ENCODE data around the gene MAOB. TPM values are rescaled to one million over a fixed set of nuclear protein-coding genes. Genes with fewer than 3 reads are reported as not detected.

MAOB gene
- total RNA-seq, 1 experiment from 2014 or later: not detected

DNA sequence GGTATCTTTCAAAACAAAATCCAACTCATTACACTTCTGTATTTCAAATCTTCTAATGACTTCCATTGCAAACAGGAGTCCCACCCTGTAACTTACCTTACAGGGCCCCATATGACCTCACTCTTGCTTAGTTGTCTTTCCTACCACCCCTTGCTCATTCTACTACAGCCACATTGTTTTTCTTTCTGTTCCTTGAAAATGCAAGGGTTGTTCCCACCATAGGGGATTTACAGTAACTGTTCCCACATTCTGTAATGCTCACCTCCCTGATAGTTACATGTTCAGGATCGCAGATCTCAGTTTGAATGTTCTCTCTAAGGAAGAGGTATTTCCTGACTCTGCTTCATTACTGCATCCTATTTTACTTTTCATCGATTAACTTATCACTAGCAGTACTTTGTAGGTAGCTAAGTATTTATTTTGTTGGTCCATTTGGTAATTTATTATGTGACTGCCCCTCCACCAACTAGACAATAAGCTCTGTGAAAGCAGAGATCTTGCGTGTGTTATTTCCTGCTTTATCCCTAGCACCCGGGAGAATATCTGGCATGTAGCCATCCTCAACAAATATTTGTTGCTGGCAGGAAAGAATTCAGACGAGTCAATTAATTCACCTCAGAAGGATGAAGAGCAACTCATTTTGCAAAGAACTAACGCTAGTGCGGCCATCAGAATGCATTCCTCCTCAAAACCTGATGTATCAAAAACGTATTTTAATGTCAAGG, 21.4 kb downstream of the MAOB start:
- DNase-seq (ENCODE audit: low read depth): peak; percentile 15

DNA sequence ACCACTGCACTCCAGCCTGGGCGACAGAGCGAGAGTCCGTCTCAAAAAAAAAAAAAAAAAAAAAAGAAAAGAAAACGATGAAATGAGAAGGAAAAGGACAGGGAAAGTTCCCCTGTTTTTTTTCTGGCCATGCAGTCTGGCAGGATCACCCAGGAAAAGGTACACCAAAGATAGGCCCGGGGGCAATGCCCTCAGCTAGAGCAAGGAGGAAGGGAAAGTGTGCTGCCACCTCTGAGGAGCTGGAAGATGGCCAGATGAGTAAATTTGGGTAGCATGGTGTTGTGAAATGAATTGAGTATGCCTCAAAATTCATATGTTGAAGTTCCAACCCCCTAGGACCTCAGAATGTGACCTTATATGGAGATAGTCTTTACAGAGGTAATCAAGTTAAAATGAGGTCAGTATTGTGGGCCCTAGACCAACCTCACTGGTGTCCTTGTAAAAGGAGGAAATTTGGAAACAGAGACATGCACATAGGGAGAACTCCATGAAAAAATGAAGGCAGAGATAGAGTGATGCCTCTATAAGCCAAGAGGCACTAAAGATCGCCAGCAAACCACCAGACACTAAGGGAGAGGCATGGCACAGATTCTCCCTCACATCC, 28.9 kb downstream of the MAOB start:
- DNase-seq (ENCODE audit: low read depth): no peak

DNA sequence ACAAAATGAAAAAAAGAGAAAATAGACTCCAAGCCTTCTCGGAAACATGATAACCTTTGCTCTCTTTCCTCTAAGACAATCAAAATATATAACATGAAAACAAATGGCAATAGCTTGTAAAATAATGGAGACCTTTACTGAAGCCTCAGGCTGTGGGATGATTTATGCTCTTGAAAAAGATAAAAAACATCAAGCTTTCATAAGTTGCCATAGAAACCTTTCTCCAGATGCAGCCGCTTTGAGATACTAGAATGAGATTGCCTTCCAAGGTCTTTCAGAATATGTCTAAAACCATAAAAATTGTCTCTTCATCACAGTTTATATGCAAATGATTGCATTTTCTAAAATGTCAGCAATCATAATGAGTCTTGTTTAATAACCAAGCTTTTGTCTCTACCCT, 31.6 kb downstream of the MAOB start:
- DNase-seq (ENCODE audit: low read depth): no peak

DNA sequence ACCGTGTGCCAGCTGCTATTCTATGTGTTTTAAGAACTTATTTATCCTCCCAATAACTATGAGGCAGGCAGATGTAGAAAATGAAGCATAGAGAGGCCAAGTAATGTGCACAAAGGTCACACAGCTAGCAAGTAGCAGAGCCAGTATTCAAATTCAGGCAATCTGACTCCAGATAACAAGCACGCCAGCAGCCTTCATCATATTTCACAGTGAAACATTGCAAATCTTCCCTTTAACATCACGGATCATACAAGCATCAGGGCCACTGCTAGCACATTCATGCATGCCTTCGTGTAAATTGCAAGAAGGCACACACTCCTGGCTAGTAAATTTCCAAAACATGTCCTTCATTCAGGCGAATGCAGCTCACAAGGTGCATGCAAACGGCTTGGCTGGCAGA, 33.1 kb downstream of the MAOB start:
- no peak for DNase-seq (ENCODE audit: low read depth)

- no peak for DNase-seq (ENCODE audit: low read depth)
Measured at GRCh38 chrX:43847352-43847751, 34.9 kb downstream of the MAOB start.

DNA sequence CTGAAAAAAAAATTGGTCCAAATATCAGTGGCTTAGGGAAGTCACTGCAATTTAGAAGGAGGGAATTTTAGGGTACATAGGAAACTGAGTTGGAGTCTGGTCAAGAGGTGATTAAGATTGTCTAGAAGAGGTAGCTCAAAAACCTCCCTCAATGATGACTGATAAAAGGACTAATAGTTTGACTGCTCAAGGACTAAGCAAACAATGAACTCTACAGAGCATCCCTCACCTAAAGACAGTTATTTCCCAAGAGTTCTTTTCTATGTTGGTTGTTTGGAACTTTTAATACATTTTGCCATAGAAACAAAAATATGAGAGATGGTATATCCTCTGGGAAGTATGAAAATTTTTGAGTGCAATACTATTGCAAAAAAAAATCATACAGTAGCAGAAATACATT, 35.7 kb downstream of the MAOB start:
- DNase-seq (ENCODE audit: low read depth): no peak

- DNase-seq (ENCODE audit: low read depth): no peak
Measured at GRCh38 chrX:43845776-43846175, 36.5 kb downstream of the MAOB start.

DNA sequence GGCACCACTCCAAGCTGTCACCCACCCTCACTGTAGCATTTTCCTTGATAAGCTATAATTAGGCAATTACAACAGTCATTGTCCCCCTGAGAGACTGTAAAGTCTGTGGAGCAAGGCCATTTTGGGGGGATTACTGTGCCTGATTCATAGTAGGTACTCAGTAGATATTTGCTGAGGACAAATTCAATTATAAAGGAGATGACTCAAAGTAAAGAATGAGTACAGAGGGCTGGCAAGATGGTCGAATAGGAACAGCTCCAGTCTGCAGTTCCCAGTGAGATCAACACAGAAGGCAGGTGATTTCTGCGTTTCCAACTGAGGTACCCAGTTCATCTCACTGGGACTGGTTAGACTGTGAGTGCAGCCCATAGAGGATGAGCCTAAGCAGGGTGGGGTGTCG, 42.0 kb downstream of the MAOB start:
- no peak for DNase-seq (ENCODE audit: low read depth)

DNA sequence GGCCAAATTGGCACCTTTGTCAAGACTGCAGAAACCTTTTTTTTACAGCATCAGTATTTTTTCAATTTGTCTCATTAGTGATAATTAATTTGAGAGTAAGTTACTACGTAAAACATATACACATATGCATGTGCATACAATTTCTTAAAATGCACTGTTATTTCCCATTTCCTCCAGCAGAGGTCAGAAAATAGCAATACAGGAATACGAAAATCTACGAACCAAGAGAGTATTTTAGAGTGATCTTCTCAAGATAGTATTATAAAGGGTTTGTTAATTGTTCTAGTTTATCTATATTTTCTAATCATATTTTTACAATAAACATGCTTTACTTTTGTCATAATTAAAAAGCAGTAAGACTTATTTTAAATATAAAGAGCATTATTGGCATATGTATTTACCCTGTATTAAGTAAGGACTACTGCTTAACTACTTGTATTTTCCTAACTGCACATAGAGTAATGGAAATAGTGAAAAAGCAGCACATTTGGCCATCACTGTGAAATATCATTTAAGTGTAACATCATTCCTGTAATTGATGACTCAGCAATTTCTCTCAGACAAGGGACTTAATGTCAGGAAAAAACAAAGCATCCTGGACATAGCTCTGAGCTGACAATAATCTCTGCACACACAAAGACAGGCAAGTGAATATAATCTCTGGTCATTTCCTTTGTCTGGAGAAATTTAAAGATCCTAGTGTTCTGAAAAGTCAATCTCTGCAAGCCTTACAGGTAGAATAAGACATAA, 45.6 kb downstream of the MAOB start:
- DNase-seq (ENCODE audit: low read depth): peak; percentile 24

DNA sequence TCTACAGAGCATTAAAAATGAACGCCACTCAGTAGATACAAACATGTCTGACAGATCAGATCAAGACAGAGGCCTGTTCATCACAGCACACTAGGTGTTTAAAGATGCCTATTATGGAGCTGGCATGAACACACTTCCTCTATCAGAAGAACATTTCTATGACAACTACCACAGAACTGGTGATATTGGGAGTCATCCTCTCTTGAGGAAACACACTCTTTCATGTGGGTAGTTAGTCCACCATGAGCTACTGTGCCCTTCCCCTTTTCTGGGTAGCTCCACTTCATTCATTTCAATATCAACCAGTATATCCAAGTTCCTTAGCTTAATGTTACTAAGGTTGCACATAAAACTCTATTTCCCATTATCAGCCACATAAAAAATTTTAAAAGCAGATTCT, 46.7 kb downstream of the MAOB start:
- DNase-seq (ENCODE audit: low read depth): no peak

- no peak for DNase-seq (ENCODE audit: low read depth)
Measured at GRCh38 chrX:43827791-43828190, 54.5 kb downstream of the MAOB start.

- peak; percentile 15 for DNase-seq (ENCODE audit: low read depth)
Measured at GRCh38 chrX:43822014-43822413, 60.2 kb downstream of the MAOB start.

GRCh38 chrX:43817444-43817843, 64.8 kb downstream of the MAOB start:
- DNase-seq (ENCODE audit: low read depth): no peak

DNA sequence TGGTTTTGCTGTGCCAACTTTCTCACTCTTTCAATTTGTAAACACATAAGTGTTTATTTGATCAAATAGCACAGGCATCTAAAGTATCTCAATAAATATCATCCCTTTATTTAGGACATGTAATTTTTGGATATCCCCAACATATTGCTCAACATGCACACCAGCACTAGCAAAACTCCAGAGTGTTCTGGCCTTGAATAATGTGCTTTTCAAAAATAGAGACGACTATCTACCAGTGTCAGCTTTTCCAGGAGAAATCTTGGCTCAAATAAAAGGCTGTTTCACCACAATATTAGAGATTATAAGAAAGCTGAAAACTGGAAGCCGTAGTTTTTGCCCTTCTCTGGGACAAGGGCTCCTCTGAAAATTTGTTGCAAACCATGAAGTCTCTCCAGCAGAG, 67.0 kb downstream of the MAOB start:
- no peak for DNase-seq (ENCODE audit: low read depth)

GRCh38 chrX:43813898-43814297, 68.4 kb downstream of the MAOB start:
- DNase-seq (ENCODE audit: low read depth): peak; percentile 8

DNA sequence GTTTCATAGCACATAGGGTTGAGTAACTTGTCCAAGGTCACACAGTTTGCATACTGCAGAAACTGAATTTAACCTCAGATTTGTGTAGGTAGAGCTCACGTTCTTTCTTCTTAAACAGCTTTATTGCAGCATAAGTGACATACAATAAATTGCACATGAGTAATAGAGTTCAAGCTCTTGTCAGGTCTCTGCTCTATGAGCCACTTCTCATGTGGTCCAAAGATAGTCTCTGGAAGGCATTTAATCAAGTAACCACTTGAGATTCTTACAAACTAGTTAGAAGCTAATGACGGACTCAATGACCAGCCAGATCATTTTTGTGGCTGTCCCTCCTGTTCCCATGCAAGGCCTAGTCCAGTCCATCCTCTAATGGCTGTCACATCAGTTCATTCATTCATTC, 68.9 kb downstream of the MAOB start:
- DNase-seq (ENCODE audit: low read depth): no peak

DNA sequence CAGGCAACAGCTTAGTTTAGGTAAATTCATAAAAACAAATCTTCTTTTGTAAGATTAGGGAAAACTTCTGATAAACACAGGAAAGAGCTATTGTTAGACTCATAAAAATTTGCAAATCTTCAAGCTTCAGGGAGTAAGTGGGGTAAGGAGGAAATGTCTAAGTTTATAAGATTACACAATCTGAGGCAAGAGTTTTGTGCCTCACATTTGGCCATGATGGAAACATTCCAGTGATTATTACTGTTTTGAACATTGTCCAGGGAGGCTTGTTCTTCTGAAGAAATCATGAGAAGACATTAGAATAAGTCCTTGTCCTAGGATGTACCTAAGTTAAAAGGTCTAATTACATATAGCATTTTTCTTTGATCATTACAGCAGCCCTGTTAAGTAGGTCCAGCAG, 72.8 kb downstream of the MAOB start:
- DNase-seq (ENCODE audit: low read depth): no peak

- DNase-seq (ENCODE audit: low read depth): no peak
Measured at GRCh38 chrX:43808231-43808630, 74.0 kb downstream of the MAOB start.

DNA sequence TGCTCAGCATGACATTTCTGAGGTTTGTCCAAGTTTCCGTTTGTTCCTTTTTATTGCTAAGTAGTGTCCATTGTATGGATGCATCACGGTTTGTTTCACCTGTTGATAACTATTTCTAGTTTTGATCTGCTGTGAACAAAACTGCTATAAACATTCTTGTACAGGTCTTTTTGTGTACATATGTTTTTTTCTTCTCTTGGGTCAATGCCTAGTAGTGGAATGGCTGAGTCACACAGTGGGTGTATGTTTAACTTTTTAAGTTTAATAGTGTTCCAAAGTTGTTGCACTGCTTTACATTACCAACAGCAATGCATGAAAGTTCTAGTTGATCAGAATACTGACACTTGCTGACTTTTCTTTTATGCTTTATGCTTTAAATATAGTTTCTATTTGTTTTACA, 76.7 kb downstream of the MAOB start:
- DNase-seq (ENCODE audit: low read depth): no peak

GRCh38 chrX:43804021-43804420, 78.2 kb downstream of the MAOB start:
- DNase-seq (ENCODE audit: low read depth): no peak

GRCh38 chrX:43785930-43786591, 96.2 kb downstream of the MAOB start:
- DNase-seq (ENCODE audit: low read depth): no peak

DNA sequence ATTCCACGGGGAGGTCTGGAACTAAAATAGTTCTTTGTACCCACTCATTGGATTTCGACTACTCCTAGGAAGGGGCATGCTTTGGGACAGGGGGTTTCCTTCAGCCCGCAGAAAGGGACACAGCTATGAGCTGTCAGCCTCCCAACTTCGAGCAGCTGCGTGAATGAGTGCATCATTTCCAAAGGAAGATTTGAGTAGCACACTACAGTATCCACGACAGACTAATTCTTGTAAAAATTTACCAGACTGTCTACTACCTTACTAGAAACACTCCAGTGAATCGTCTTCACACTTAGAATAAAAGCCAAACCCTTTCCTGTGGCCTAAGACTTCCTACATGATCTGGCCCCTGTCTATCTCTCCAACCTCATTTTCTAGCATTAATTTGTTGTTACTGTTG, 124.2 kb downstream of the MAOB start:
- no peak for DNase-seq (ENCODE audit: low read depth)

- no peak for DNase-seq (ENCODE audit: low read depth)
Measured at GRCh38 chrX:43756076-43756475, 126.2 kb downstream of the MAOB start.
